Thyroid gland (tissue), 4 donors: Measurements from ENCODE around the gene HBD. TPM values are rescaled to one million over a fixed set of nuclear protein-coding genes. Genes with fewer than 3 reads are reported as not detected.
A peak's percentile ranks its signal among the peaks of the same experiment; 100 is the strongest.

Experiments
- DNase-seq, 2 donors: peaks; one replicate each; pipeline ENCODE4 v3.0.0-alpha.2; 2019
- H3K27ac ChIP-seq, 3 donors: fragments of 200-600 bp; sonication (generic); 1 replicate in 2 of 3; 2 replicates in 1 of 3; pipeline ENCODE4 v1.5.1; 2016 to 2019; ENCODE audit warnings: mild to moderate bottlenecking in 1 of 3, moderate library complexity in 1 of 3
- H3K27me3 ChIP-seq: fragments of 200-600 bp; sonication (generic); one replicate; pipeline ENCODE4 v1.5.1; 2019
- H3K36me3 ChIP-seq, 2 donors: fragments of 200-600 bp; sonication (generic); one replicate each; pipeline ENCODE4 v1.5.1; 2016 to 2019
- H3K4me1 ChIP-seq, 2 donors: fragments of 200-600 bp; sonication (generic); one replicate each; pipeline ENCODE4 v1.5.1; 2017 to 2019
- H3K4me3 ChIP-seq, 3 donors: fragments of 200-600 bp; sonication (generic); replicated peaks in 1 of 3; 1 replicate in 2 of 3; 2 replicates in 1 of 3; pipeline ENCODE4 v1.5.1; 2016; ENCODE audit warnings: mild to moderate bottlenecking in 1 of 3
- H3K9me3 ChIP-seq: fragments of 200-600 bp; sonication (generic); one replicate; pipeline ENCODE4 v1.5.1; 2017
- POLR2A ChIP-seq, 2 donors: fragments of 450-650 bp; IDR thresholded peaks; one replicate each; pipeline ENCODE4 v1.6.1; 2017; ENCODE audit warnings: antibody characterized with exemption in 2 of 2, mild to moderate bottlenecking in 2 of 2, moderate library complexity in 1 of 2
- WGBS, 2 donors: methylation state at CpG; one replicate each; pipeline ENCODE4 v1.1.5; 2017; 5-methylcytosine and 5-hydroxymethylcytosine counted together
- intact Hi-C: fragments of 100-400 bp; cut with DNase I; formaldehyde crosslinking; loops from one replicate; pipeline ENCODE4 v1.15.1; 2023
- total RNA-seq, 4 donors: library from RNA; depleted of rRNA; stranded (reverse); fragments of >200 nt; gene quantifications; one replicate each; pipeline ENCODE4 v1.2.3, GENCODE V29; 2016
- TF ChIP-seq, protein P1 (sequence below), 6 experiments: fragments of 200-600 bp in 3 of 6; fragments of 450-650 bp in 3 of 6; sonication (generic) in 3 of 6; IDR thresholded peaks; one replicate each; pipeline ENCODE4 v1.5.1; 2016 to 2019; ENCODE audit warnings: antibody characterized with exemption in 6 of 6, mild to moderate bottlenecking in 2 of 6, inconsistent platforms in 1 of 6, moderate library complexity in 1 of 6

The HBD gene
- total RNA-seq, 4 donors from 2014 or later: 1.0 TPM; not detected in 3

DNA sequence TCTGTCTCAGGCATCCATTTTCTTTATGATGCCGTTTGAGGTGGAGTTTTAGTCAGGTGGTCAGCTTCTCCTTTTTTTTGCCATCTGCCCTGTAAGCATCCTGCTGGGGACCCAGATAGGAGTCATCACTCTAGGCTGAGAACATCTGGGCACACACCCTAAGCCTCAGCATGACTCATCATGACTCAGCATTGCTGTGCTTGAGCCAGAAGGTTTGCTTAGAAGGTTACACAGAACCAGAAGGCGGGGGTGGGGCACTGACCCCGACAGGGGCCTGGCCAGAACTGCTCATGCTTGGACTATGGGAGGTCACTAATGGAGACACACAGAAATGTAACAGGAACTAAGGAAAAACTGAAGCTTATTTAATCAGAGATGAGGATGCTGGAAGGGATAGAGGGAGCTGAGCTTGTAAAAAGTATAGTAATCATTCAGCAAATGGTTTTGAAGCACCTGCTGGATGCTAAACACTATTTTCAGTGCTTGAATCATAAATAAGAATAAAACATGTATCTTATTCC lies 46.4 kb upstream of the HBD start:
- DNase-seq: peak; percentile 4 to 9
- H3K4me1 ChIP-seq: no peaks in the 10 kb centered on the region
- no peaks in the 10 kb centered on the region for H3K27me3 ChIP-seq
- H3K27ac ChIP-seq: no peak overlapping the region
- H3K4me3 ChIP-seq: no peak overlapping the region
- TF ChIP-seq, protein P1, sequence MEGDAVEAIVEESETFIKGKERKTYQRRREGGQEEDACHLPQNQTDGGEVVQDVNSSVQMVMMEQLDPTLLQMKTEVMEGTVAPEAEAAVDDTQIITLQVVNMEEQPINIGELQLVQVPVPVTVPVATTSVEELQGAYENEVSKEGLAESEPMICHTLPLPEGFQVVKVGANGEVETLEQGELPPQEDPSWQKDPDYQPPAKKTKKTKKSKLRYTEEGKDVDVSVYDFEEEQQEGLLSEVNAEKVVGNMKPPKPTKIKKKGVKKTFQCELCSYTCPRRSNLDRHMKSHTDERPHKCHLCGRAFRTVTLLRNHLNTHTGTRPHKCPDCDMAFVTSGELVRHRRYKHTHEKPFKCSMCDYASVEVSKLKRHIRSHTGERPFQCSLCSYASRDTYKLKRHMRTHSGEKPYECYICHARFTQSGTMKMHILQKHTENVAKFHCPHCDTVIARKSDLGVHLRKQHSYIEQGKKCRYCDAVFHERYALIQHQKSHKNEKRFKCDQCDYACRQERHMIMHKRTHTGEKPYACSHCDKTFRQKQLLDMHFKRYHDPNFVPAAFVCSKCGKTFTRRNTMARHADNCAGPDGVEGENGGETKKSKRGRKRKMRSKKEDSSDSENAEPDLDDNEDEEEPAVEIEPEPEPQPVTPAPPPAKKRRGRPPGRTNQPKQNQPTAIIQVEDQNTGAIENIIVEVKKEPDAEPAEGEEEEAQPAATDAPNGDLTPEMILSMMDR (IDR thresholded peaks at IDR 0.05): no peak
- no peak for TF ChIP-seq POLR2A (IDR thresholded peaks at IDR 0.05)
- H3K36me3 ChIP-seq: no peaks in the 10 kb centered on the region
- no peaks in the 10 kb centered on the region for H3K9me3 ChIP-seq
- 62 to 66% methylated on average over 3 of the region's 3 CpGs for WGBS, 2 donors
- intact Hi-C loops: no loop called here

DNA sequence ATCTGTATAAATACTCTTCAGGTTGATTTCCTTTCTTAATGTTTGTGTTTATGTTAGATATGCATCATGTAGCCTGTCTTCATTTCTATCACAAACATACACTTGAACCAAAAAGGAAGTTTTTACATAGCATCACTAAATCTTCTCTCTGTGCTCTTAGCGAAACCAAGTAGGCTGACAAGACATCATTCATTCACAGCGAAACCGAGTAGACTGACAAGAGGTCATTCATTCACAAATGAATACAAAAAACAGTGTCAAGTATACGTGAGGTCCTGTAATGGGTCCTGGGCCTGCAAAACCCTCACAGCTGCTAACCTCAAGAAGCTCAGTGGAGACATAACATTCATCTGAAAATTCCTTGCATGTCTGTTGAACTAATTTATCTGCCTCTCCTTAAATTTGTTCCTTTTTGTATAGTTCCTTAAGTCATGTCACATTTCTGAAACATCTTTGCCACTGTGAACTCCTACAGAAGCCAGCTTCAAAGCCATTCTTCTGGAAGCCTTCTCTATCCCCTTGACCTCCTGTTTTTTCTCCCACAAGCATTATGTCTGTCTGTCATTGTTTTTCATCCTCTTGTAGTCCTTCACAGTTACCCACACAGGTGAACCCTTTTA lies 45.3 kb upstream of the HBD start:
- intact Hi-C loops: no loop called here
- TF ChIP-seq, protein P1 (IDR thresholded peaks at IDR 0.05): no peak
- TF ChIP-seq POLR2A (IDR thresholded peaks at IDR 0.05): no peak
- Histone ChIP-seq H3K9me3 (no peaks in the 10 kb centered on the region), H3K4me1 (no peaks in the 10 kb centered on the region), H3K27me3 (no peaks in the 10 kb centered on the region), H3K27ac (no peak overlapping the region), H3K4me3 (no peak overlapping the region), H3K36me3 (no peaks in the 10 kb centered on the region)
- DNase-seq: no peak
- WGBS, 2 donors: 75 to 86% methylated on average over 4 of the region's 4 CpGs

DNA sequence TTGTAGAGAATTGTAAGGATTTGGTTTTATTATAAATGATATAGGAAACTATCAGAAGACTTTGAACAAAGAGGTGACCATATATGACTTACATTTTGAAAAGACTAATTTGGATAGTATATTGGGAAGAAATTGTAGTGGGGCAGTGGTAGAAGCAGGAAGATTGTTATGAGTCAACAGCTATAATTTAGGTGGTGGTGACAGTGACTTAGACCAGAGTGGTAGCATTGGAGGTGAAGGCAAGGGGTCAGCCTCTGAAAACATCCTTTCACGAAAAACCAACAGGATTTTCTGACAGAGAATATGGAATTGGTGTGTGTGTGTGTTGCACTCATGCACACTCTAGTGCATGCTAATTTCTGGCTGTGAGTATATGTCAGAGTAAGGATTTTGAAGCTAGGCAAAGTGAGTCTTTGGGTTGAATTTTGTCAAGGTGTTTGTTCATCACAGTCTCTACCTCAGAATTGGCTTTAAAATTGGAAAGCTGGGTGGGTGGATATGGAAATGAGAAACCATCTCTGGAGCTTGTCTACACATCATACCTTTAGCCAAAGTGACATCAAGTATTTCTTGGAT lies 43.6 kb upstream of the HBD start:
- no peak overlapping the region for H3K27ac ChIP-seq
- H3K36me3 ChIP-seq: no peaks in the 10 kb centered on the region
- no peaks in the 10 kb centered on the region for H3K4me1 ChIP-seq
- intact Hi-C loops: no loop called here
- DNase-seq: no peak
- no peaks in the 10 kb centered on the region for H3K9me3 ChIP-seq
- TF ChIP-seq, protein P1 (IDR thresholded peaks at IDR 0.05): no peak
- no peak for TF ChIP-seq POLR2A (IDR thresholded peaks at IDR 0.05)
- no peak overlapping the region for H3K4me3 ChIP-seq
- WGBS, 2 donors: 78 to 82% methylated on average over 1 of the region's 1 CpG
- H3K27me3 ChIP-seq: no peaks in the 10 kb centered on the region

DNA sequence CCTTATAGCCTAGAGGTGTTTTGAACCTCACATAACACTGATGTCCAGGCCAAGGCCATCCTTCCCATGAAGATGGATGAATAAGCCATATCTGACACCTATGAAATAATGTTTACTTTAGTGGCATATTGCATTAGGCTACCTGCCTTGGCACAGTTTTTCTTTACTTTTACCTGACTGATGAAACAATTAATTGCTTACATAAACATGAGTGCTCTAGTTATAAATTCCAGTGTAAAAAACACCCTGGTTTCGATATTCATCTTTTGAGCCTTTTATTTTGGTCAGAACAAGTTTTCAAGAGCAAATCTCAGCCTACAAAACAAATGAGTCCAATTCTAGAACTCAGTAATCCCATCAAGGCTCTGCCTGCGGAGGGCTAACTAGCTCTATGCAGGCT lies 42.4 kb upstream of the HBD start:
- intact Hi-C loops: no loop called here
- TF ChIP-seq POLR2A (IDR thresholded peaks at IDR 0.05): no peak
- TF ChIP-seq, protein P1 (IDR thresholded peaks at IDR 0.05): no peak

DNA sequence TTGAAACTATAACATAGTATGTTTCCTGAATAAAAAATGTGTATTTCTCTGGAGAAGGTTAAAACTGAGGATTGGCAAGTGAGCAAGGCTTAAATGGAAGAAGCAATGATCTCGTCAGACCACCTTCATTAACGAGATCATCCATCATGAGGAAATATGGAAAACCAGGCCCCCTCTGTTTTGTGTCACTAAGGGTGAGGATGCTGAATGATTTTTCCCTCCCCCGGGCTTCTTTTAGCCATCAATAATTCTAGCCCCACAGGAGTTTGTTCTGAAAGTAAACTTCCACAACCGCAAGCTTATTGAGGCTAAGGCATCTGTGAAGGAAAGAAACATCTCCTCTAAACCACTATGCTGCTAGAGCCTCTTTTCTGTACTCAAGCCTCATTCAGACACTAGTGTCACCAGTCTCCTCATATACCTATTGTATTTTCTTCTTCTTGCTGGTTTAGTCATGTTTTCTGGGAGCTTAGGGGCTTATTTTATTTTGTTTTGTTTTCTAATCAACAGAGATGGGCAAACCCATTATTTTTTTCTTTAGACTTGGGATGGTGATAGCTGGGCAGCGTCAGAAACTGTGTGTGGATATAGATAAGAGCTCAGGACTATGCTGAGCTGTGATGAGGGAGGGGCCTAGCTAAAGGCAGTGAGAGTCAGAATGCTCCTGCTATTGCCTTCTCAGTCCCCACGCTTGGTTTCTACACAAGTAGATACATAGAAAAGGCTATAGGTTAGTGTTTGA lies 41.3 kb upstream of the HBD start:
- no peak for TF ChIP-seq POLR2A (IDR thresholded peaks at IDR 0.05)
- TF ChIP-seq, protein P1 (IDR thresholded peaks at IDR 0.05): no peak
- Histone ChIP-seq H3K36me3 (no peaks in the 10 kb centered on the region), H3K4me1 (no peaks in the 10 kb centered on the region), H3K27ac (no peak overlapping the region), H3K9me3 (no peaks in the 10 kb centered on the region), H3K4me3 (no peak overlapping the region), H3K27me3 (no peaks in the 10 kb centered on the region)
- intact Hi-C loops: no loop called here
- 71 to 73% methylated on average over 6 of the region's 6 CpGs for WGBS, 2 donors
- no peak for DNase-seq

More for the DNA sequence above, 42.4 kb upstream of the HBD start:
- Histone ChIP-seq H3K36me3 (no peaks in the 10 kb centered on the region), H3K27ac (no peak overlapping the region), H3K4me1 (no peaks in the 10 kb centered on the region), H3K27me3 (no peaks in the 10 kb centered on the region), H3K4me3 (no peak overlapping the region), H3K9me3 (no peaks in the 10 kb centered on the region)
- 84 to 88% methylated on average over 2 of the region's 2 CpGs for WGBS, 2 donors
- DNase-seq: no peak
